Islet of Langerhans (tissue), 1 donor: ENCODE data around the gene KRT16.
"Not testable (repeated sequence)": the region's sequence is repeated elsewhere in the genome, so short reads cannot be mapped to it uniquely, and the experiment has no call there.

Experiments used
- FAIRE-seq: peaks from one replicate; lab custom pipeline; 2011; peaks lifted over from hg19 to GRCh38; lab: Jason Lieb, UNC

KRT16 gene

GRCh38 chr17:41627316-41628072 is 14.9 kb upstream of the KRT16 start:
- FAIRE-seq = no peak

- not testable (repeated sequence) for FAIRE-seq
Observed at GRCh38 chr17:41626914-41627295, 14.3 kb upstream of the KRT16 start.

- not testable (repeated sequence) for FAIRE-seq
Observed at GRCh38 chr17:41626028-41626913, 13.7 kb upstream of the KRT16 start.

GRCh38 chr17:41625602-41626001 is 13.0 kb upstream of the KRT16 start:
- no peak for FAIRE-seq

- FAIRE-seq = no peak
Observed at GRCh38 chr17:41624208-41625101, 11.9 kb upstream of the KRT16 start, which contains the start of gene KRT17. Gene KRT17, minus strand, starts transcription at chr17:41624575. Its CDS starts 66 bp downstream, at chr17:41624509.

GRCh38 chr17:41623184-41623861 is 10.8 kb upstream of the KRT16 start:
- FAIRE-seq = not testable (repeated sequence)

GRCh38 chr17:41622340-41623183 is 10.0 kb upstream of the KRT16 start:
- FAIRE-seq = not testable (repeated sequence)

GRCh38 chr17:41621916-41622315 is 9.3 kb upstream of the KRT16 start:
- FAIRE-seq = no peak

- FAIRE-seq = not testable (repeated sequence)
Observed at GRCh38 chr17:41621435-41621817, 8.9 kb upstream of the KRT16 start.

- FAIRE-seq = no peak
Observed at GRCh38 chr17:41620583-41621434, 8.2 kb upstream of the KRT16 start.

GRCh38 chr17:41619927-41620582 is 7.5 kb upstream of the KRT16 start:
- not testable (repeated sequence) for FAIRE-seq

- FAIRE-seq = no peak
Observed at GRCh38 chr17:41619036-41619926, 6.7 kb upstream of the KRT16 start.

- FAIRE-seq = no peak
Observed at GRCh38 chr17:41618341-41619035, 5.9 kb upstream of the KRT16 start.

GRCh38 chr17:41617698-41618097 is 5.1 kb upstream of the KRT16 start:
- FAIRE-seq = no peak

GRCh38 chr17:41617136-41617535 is 4.6 kb upstream of the KRT16 start:
- no peak for FAIRE-seq

GRCh38 chr17:41616486-41616885 is 3.9 kb upstream of the KRT16 start:
- not testable (repeated sequence) for FAIRE-seq

GRCh38 chr17:41615454-41615853 is 2.9 kb upstream of the KRT16 start:
- FAIRE-seq = no peak
